Esophagus muscularis mucosa (tissue), 4 donors: Measurements from ENCODE around the gene UBE2L3. TPM values are rescaled to one million over a fixed set of nuclear protein-coding genes. Genes with fewer than 3 reads are reported as not detected.
"Not testable (repeated sequence)": the region's sequence is repeated elsewhere in the genome, so short reads cannot be mapped to it uniquely, and the experiment has no call there.

Experiments
- DNase-seq: peaks from one replicate; pipeline ENCODE4 v3.0.0-alpha.2; 2017; ENCODE audit errors: extremely low spot score
- H3K27ac ChIP-seq, 4 donors: fragments of 200-600 bp; sonication (generic); replicated peaks in 1 of 4; 1 replicate in 3 of 4; 2 replicates in 1 of 4; pipeline ENCODE4 v1.5.1; 2016 to 2019; ENCODE audit warnings: mild to moderate bottlenecking in 1 of 4
- H3K27me3 ChIP-seq, 4 donors: fragments of 200-600 bp; sonication (generic); one replicate each; pipeline versions ENCODE4 v1.5.1 to v1.6.0; 2016 to 2019
- H3K36me3 ChIP-seq, 4 donors: fragments of 200-600 bp; sonication (generic); one replicate each; pipeline ENCODE4 v1.5.1; 2016 to 2019
- H3K4me1 ChIP-seq, 4 donors: fragments of 200-600 bp; sonication (generic); one replicate each; pipeline ENCODE4 v1.5.1; 2016 to 2019
- H3K4me3 ChIP-seq, 4 donors: fragments of 200-600 bp; sonication (generic); 1 replicate in 2 of 4; 2 replicates in 2 of 4; pipeline ENCODE4 v1.5.1; 2016 to 2019; ENCODE audit warnings: mild to moderate bottlenecking in 4 of 4, moderate library complexity in 1 of 4
- H3K9me3 ChIP-seq, 4 donors: fragments of 200-600 bp; sonication (generic); 1 replicate in 3 of 4; 2 replicates in 1 of 4; pipeline ENCODE4 v1.5.1; 2016 to 2019
- EP300 ChIP-seq: sonication (generic); formaldehyde crosslinking; IDR thresholded peaks from one replicate; pipeline ENCODE4 v1.6.1; 2017; ENCODE audit warnings: antibody characterized with exemption
- POLR2A ChIP-seq: fragments of 450-650 bp; IDR thresholded peaks from one replicate; pipeline ENCODE4 v1.6.1; 2017; ENCODE audit warnings: antibody characterized with exemption, moderate library complexity, mild to moderate bottlenecking, low read depth
- POLR2AphosphoS5 ChIP-seq, 2 donors: sonication (generic); formaldehyde crosslinking; IDR thresholded peaks; one replicate each; pipeline ENCODE4 v1.6.1; 2017; ENCODE audit warnings: antibody characterized with exemption in 2 of 2
- WGBS: methylation state at CpG from one replicate; pipeline ENCODE4 v1.1.5; 2018; 5-methylcytosine and 5-hydroxymethylcytosine counted together
- intact Hi-C: fragments of 100-400 bp; cut with DNase I; formaldehyde crosslinking; loops from one replicate; pipeline ENCODE4 v1.15.1; 2023
- total RNA-seq, 4 donors: library from RNA; depleted of rRNA; stranded (reverse); fragments of >200 nt; gene quantifications; one replicate each; pipeline versions ENCODE4 v1.1.0 to v1.2.1, GENCODE V29; 2016
- TF ChIP-seq, protein P1 (sequence below), 3 experiments: fragments of 200-600 bp in 2 of 3; fragments of 450-650 bp in 1 of 3; sonication (generic) in 2 of 3; IDR thresholded peaks; one replicate each; pipeline ENCODE4 v1.5.1; 2017 to 2019; ENCODE audit warnings: antibody characterized with exemption in 3 of 3, mild to moderate bottlenecking in 2 of 3, moderate library complexity in 1 of 3

UBE2L3 gene
- total RNA-seq, 4 donors from 2014 or later: 47.3 to 84.7 (median 65.2) TPM

DNA sequence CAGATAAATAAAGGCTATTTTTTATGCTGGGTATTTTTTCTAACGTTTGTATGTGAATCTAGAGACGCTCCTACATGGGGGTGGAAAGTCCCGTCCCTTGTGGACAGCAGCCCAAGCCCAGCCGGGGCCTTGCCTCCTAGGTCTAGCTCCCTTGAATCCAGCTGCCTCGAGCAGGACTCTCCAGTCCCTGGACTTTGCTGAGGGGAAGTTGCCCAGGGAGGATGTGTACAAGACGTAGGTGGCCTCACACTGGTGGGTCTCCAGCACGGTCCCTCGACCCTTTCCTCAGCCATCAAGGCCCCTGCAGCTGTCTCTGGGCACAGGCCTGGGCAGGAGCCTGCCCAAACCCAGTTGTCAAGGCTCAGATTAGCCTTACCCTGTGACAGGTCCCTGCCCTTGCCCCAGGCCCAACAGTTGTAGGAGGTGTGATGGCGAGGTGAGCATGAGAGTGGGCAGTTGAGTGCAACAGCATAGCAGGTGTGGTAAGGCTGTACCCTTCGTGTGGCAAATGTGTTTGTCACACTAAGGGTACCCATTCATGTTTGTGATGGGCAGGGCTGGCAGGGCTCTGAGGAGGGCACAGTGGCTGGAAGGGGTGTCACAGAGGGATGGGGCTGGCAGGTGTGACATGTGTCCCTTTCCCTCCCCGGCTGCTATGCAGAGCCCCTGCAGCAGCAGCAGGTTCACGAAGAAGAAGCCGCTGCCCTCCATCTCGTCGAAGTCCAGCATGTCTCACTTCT, 68.4 kb downstream of the UBE2L3 start:
- intact Hi-C loops: no loop called here
- Histone ChIP-seq H3K9me3 (no peaks in the 10 kb centered on the region), H3K4me1 (peaks cover 0 to 2% (median 1%) of the 10 kb centered on the region in 4 donors), H3K4me3 (no peak overlapping the region), H3K36me3 (no peaks in the 10 kb centered on the region), H3K27me3 (no peaks in the 10 kb centered on the region), H3K27ac (no peak overlapping the region)
- no peak for TF ChIP-seq POLR2AphosphoS5 (IDR thresholded peaks at IDR 0.05)
- no peak for TF ChIP-seq EP300
- TF ChIP-seq, protein P1, sequence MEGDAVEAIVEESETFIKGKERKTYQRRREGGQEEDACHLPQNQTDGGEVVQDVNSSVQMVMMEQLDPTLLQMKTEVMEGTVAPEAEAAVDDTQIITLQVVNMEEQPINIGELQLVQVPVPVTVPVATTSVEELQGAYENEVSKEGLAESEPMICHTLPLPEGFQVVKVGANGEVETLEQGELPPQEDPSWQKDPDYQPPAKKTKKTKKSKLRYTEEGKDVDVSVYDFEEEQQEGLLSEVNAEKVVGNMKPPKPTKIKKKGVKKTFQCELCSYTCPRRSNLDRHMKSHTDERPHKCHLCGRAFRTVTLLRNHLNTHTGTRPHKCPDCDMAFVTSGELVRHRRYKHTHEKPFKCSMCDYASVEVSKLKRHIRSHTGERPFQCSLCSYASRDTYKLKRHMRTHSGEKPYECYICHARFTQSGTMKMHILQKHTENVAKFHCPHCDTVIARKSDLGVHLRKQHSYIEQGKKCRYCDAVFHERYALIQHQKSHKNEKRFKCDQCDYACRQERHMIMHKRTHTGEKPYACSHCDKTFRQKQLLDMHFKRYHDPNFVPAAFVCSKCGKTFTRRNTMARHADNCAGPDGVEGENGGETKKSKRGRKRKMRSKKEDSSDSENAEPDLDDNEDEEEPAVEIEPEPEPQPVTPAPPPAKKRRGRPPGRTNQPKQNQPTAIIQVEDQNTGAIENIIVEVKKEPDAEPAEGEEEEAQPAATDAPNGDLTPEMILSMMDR (IDR thresholded peaks at IDR 0.05): no peak
- TF ChIP-seq POLR2A: no peak
- 80% methylated on average over 15 of the region's 15 CpGs for WGBS
- DNase-seq: no peak

DNA sequence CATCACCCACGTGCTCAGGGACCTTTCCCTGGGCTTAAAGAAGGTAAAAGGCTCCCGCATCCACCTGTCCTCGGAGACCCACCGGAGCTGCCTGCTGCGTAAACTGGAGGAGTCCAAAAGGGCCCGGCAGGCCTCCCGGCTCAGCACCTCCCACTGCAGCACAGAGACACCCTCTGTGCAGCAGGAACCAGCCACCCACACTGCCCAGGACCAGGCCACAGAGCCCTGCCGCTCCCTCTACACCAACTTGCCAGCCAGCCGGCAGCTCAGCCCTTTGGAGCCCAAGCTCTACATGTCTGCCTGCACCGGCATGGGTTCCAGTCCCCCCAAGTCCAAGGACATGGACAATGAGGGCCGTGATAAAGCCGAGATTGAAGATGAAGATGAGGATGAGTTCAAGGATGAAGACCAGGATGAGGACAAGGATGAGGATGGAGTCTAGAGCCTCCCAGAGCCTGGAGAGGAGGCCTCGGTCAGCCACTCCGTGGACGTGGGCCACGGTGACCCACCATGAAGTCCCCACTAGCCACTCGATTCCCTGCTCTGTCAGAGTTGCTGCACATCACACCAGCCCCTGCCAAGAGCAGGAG, 69.2 kb downstream of the UBE2L3 start:
- intact Hi-C loops: no loop called here
- no peaks in the 10 kb centered on the region for H3K27me3 ChIP-seq
- peaks cover 6 to 10% (median 8%) of the 10 kb centered on the region in 4 donors for H3K4me1 ChIP-seq
- H3K9me3 ChIP-seq: no peaks in the 10 kb centered on the region
- no peaks in the 10 kb centered on the region for H3K36me3 ChIP-seq
- no peak for TF ChIP-seq POLR2A
- TF ChIP-seq, protein P1 (IDR thresholded peaks at IDR 0.05): no peak
- no peak for TF ChIP-seq EP300
- TF ChIP-seq POLR2AphosphoS5 (IDR thresholded peaks at IDR 0.05): no peak
- H3K4me3 ChIP-seq: no peak overlapping the region
- no peak overlapping the region for H3K27ac ChIP-seq
- no peak for DNase-seq
- WGBS: 91% methylated on average over 17 of the region's 17 CpGs

DNA sequence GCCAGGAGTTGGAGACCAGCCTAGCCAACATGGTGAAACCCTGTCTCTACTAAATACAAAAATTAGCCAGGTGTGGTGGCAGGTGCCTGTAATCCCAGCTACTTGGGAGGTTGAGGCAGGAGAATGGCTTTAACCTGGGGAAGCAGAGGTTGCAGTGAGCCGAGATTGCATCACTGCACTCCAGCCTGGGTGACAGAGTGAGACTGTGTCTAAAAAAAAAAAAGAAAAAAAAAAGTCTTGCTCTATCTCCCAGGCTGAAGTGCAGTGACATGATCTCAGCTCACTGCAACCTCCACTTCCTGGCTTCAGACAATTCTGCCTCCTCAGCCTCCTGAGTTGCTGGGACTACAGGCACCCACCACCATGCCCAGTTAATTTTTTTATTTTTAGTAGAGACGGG, 69.9 kb downstream of the UBE2L3 start:
- H3K9me3 ChIP-seq, intact Hi-C loops, H3K4me3 ChIP-seq, H3K27ac ChIP-seq, H3K36me3 ChIP-seq, DNase-seq, H3K27me3 ChIP-seq: not testable (repeated sequence)
- peaks cover 6 to 13% (median 10%) of the 10 kb centered on the region in 4 donors for H3K4me1 ChIP-seq
- 80% methylated on average over 2 of the region's 2 CpGs for WGBS

DNA sequence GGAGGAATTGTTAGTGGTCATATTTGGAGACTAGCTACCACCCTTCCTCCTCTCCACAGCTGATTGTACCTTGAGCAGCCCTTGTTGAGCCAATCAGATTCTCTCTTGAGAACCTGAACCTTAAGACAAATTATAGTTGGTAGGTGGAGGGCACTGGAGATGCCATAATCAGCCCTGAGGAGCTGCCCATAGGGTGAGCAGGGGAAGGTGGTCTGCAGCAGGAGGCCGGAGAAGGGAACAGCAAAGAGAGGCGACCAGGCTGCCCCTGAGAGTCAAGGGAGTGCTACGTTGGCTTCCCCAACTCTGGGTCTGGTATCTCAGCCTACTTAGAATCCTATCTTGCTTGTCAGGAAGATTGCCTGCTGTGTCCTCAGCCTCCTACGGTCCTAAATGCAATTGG, 71.8 kb downstream of the UBE2L3 start:
- H3K9me3 ChIP-seq: no peaks in the 10 kb centered on the region
- no peak overlapping the region for H3K4me3 ChIP-seq
- no peaks in the 10 kb centered on the region for H3K27me3 ChIP-seq
- DNase-seq: no peak
- H3K36me3 ChIP-seq: peaks cover 0 to 8% (median 3%) of the 10 kb centered on the region in 4 donors
- TF ChIP-seq, protein P1 (IDR thresholded peaks at IDR 0.05): no peak
- TF ChIP-seq POLR2A (no peak), EP300 (no peak), POLR2AphosphoS5 (IDR thresholded peaks at IDR 0.05) (no peak)
- WGBS: 82% methylated on average over 3 of the region's 4 CpGs
- H3K27ac ChIP-seq: no peak overlapping the region
- intact Hi-C loops: no loop called here
- H3K4me1 ChIP-seq: peaks cover 16 to 28% (median 24%) of the 10 kb centered on the region in 4 donors

DNA sequence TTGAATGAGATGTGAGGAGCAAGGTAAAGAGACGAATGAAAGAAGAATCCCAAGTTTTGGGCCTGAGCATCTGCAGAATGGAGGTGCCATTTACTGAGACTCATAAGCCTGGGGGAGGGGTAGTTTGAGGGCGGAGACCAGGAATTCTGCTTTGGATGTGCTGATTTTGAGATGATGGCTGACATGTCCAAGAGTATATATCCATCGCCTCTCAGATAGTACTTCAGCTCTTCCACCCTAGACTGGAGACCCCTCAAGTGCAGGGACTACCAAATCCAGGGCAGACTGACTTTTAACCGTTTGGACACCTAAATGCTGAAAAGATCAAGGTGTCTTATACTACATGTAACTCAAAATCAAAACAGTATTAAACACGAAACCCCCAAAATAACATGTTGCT, 73.3 kb downstream of the UBE2L3 start:
- no peak for TF ChIP-seq POLR2AphosphoS5 (IDR thresholded peaks at IDR 0.05)
- TF ChIP-seq, protein P1 (IDR thresholded peaks at IDR 0.05): no peak
- TF ChIP-seq EP300: no peak
- TF ChIP-seq POLR2A: no peak
- intact Hi-C loops: no loop called here
- WGBS: 85% methylated on average over 5 of the region's 5 CpGs
- Histone ChIP-seq H3K27ac (no peak overlapping the region), H3K27me3 (no peaks in the 10 kb centered on the region), H3K9me3 (no peaks in the 10 kb centered on the region), H3K4me1 (peaks cover 16 to 28% (median 24%) of the 10 kb centered on the region in 4 donors), H3K36me3 (peaks cover 0 to 21% (median 10%) of the 10 kb centered on the region in 4 donors), H3K4me3 (no peak overlapping the region)
- no peak for DNase-seq
